Measurements from ENCODE around the gene SV2C. TPM values are rescaled to one million over a fixed set of nuclear protein-coding genes. Genes with fewer than 3 reads are reported as not detected.

SV2C gene
- total RNA-seq, 5 donors from 2014 or later (not counting 1 experiment from before 2014, with no cell fraction given): 0.03 to 0.07 (median 0.03) TPM; not detected in 2

GRCh38 chr5:76114179-76114851 lies 31.1 kb downstream of the SV2C start:
- Histone ChIP-seq H3K4me3 (ENCODE audit: control insufficient read depth in 1 of 2, extremely low read depth in 1 of 2, low read length in 1 of 2) (no peak overlapping the region), H3K4me1 (ENCODE audit: control insufficient read depth in 1 of 2, extremely low read depth in 1 of 2, insufficient read depth in 2 of 2, low read length in 2 of 2) (no peaks in the 10 kb centered on the region), H3K27me3 (replicated peaks in 1 of 2; ENCODE audit: control insufficient read depth in 2 of 2, extremely low read depth in 1 of 2, insufficient read depth in 2 of 2, low read length in 1 of 2) (no peaks in the 10 kb centered on the region), H3K27ac (ENCODE audit: low read length) (no peak overlapping the region), H3K36me3 (ENCODE audit: control insufficient read depth in 2 of 2, extremely low read depth in 1 of 2, insufficient read depth in 1 of 2, low read length in 1 of 2) (no peaks in the 10 kb centered on the region), H3K9me3 (no peaks in the 10 kb centered on the region)
- Mint-ChIP-seq H3K36me3 (no peaks in the 10 kb centered on the region), H3K27ac (no peak overlapping the region), H3K9me3 (no peaks in the 10 kb centered on the region), H3K4me3 (no peak overlapping the region), H3K27me3 (peaks cover 13 to 46% of the 10 kb centered on the region in 2 donors), H3K4me1 (peaks cover 2 to 10% (median 2%) of the 10 kb centered on the region in 3 donors)
- ChIA-PET CTCF (interaction anchor here in 1 of 2 donors (0.6 kb wide), 1 partner anchor 468 kb away, joined by 3 read pairs; no protein-coding TSS in a partner anchor), POLR2A (no interaction called here)
- WGBS (ENCODE audit: insufficient coverage): no CpG with 5 or more reads among the region's 5 CpGs
- ATAC-seq (replicated peaks in 1 of 4): no peak
- no peak for DNase-seq

- ATAC-seq (replicated peaks in 1 of 4): no peak
- Histone ChIP-seq H3K4me3 (ENCODE audit: control insufficient read depth in 1 of 2, extremely low read depth in 1 of 2, low read length in 1 of 2) (no peak overlapping the region), H3K27me3 (replicated peaks in 1 of 2; ENCODE audit: control insufficient read depth in 2 of 2, extremely low read depth in 1 of 2, insufficient read depth in 2 of 2, low read length in 1 of 2) (peaks cover 0 to 9% of the 10 kb centered on the region in 2 experiments), H3K36me3 (ENCODE audit: control insufficient read depth in 2 of 2, extremely low read depth in 1 of 2, insufficient read depth in 1 of 2, low read length in 1 of 2) (no peaks in the 10 kb centered on the region), H3K27ac (ENCODE audit: low read length) (no peak overlapping the region), H3K4me1 (ENCODE audit: control insufficient read depth in 1 of 2, extremely low read depth in 1 of 2, insufficient read depth in 2 of 2, low read length in 2 of 2) (no peaks in the 10 kb centered on the region), H3K9me3 (no peaks in the 10 kb centered on the region)
- DNase-seq: no peak
- CTCF ChIA-PET: no interaction called here
- Mint-ChIP-seq H3K4me3 (no peak overlapping the region), H3K4me1 (no peaks in the 10 kb centered on the region), H3K27me3 (peaks cover 13 to 23% of the 10 kb centered on the region in 2 donors), H3K36me3 (no peaks in the 10 kb centered on the region), H3K27ac (no peak overlapping the region), H3K9me3 (no peaks in the 10 kb centered on the region)
- POLR2A ChIA-PET: no interaction called here
These were observed 42.2 kb downstream of the SV2C start for GRCh38 chr5:76125346-76125745.

GRCh38 chr5:76125888-76126287 lies 42.7 kb downstream of the SV2C start:
- CTCF ChIA-PET: no interaction called here
- Mint-ChIP-seq H3K4me3 (no peak overlapping the region), H3K4me1 (no peaks in the 10 kb centered on the region), H3K27me3 (peaks cover 16 to 29% of the 10 kb centered on the region in 2 donors), H3K27ac (no peak overlapping the region), H3K9me3 (no peaks in the 10 kb centered on the region), H3K36me3 (no peaks in the 10 kb centered on the region)
- H3K4me1 ChIP-seq (ENCODE audit: control insufficient read depth in 1 of 2, extremely low read depth in 1 of 2, insufficient read depth in 2 of 2, low read length in 2 of 2): no peaks in the 10 kb centered on the region
- DNase-seq (no peak), ATAC-seq (replicated peaks in 1 of 4) (no peak)
- no peak overlapping the region for H3K4me3 ChIP-seq (ENCODE audit: control insufficient read depth in 1 of 2, extremely low read depth in 1 of 2, low read length in 1 of 2)
- H3K36me3 ChIP-seq (ENCODE audit: control insufficient read depth in 2 of 2, extremely low read depth in 1 of 2, insufficient read depth in 1 of 2, low read length in 1 of 2): no peaks in the 10 kb centered on the region
- POLR2A ChIA-PET: no interaction called here
- H3K27ac ChIP-seq (ENCODE audit: low read length): no peak overlapping the region
- H3K27me3 ChIP-seq (replicated peaks in 1 of 2; ENCODE audit: control insufficient read depth in 2 of 2, extremely low read depth in 1 of 2, insufficient read depth in 2 of 2, low read length in 1 of 2): peaks cover 0 to 9% of the 10 kb centered on the region in 2 experiments
- no peaks in the 10 kb centered on the region for H3K9me3 ChIP-seq
- WGBS (ENCODE audit: insufficient coverage): 66% methylated on average over 2 of the region's 3 CpGs

- Histone ChIP-seq H3K9me3 (no peaks in the 10 kb centered on the region), H3K27me3 (replicated peaks in 1 of 2; ENCODE audit: control insufficient read depth in 2 of 2, extremely low read depth in 1 of 2, insufficient read depth in 2 of 2, low read length in 1 of 2) (no peaks in the 10 kb centered on the region), H3K4me3 (ENCODE audit: control insufficient read depth in 1 of 2, extremely low read depth in 1 of 2, low read length in 1 of 2) (no peak overlapping the region), H3K27ac (ENCODE audit: low read length) (no peak overlapping the region), H3K36me3 (ENCODE audit: control insufficient read depth in 2 of 2, extremely low read depth in 1 of 2, insufficient read depth in 1 of 2, low read length in 1 of 2) (no peaks in the 10 kb centered on the region), H3K4me1 (ENCODE audit: control insufficient read depth in 1 of 2, extremely low read depth in 1 of 2, insufficient read depth in 2 of 2, low read length in 2 of 2) (no peaks in the 10 kb centered on the region)
- ChIA-PET POLR2A (interaction anchor here in 1 of 2 donors (0.6 kb wide), 1 partner anchor 1149 kb away, joined by 3 read pairs; no protein-coding TSS in a partner anchor), CTCF (interaction anchor here in 1 of 2 donors (0.6 kb wide), 1 partner anchor 693 kb away, joined by 3 read pairs; no protein-coding TSS in a partner anchor)
- DNase-seq (no peak), ATAC-seq (replicated peaks in 1 of 4) (no peak)
- H3K9me3 Mint-ChIP-seq: no peaks in the 10 kb centered on the region
- WGBS (ENCODE audit: insufficient coverage): no CpG with 5 or more reads among the region's 1 CpG
- H3K27ac Mint-ChIP-seq: no peak overlapping the region
- H3K36me3 Mint-ChIP-seq: no peaks in the 10 kb centered on the region
- no peaks in the 10 kb centered on the region for H3K4me1 Mint-ChIP-seq
- no peak overlapping the region for H3K4me3 Mint-ChIP-seq
- peaks cover 12 to 38% of the 10 kb centered on the region in 2 donors for H3K27me3 Mint-ChIP-seq
These were observed 50.8 kb downstream of the SV2C start for GRCh38 chr5:76134003-76134402.

- H3K9me3 ChIP-seq: no peaks in the 10 kb centered on the region
- no peak overlapping the region for H3K27ac ChIP-seq (ENCODE audit: low read length)
- DNase-seq: no peak
- H3K4me3 ChIP-seq (ENCODE audit: control insufficient read depth in 1 of 2, extremely low read depth in 1 of 2, low read length in 1 of 2): no peak overlapping the region
- Mint-ChIP-seq H3K9me3 (no peaks in the 10 kb centered on the region), H3K36me3 (no peaks in the 10 kb centered on the region), H3K27ac (no peak overlapping the region), H3K27me3 (peaks cover 15 to 42% of the 10 kb centered on the region in 2 donors), H3K4me1 (no peaks in the 10 kb centered on the region), H3K4me3 (no peak overlapping the region)
- no peaks in the 10 kb centered on the region for H3K4me1 ChIP-seq (ENCODE audit: control insufficient read depth in 1 of 2, extremely low read depth in 1 of 2, insufficient read depth in 2 of 2, low read length in 2 of 2)
- no peak for ATAC-seq (replicated peaks in 1 of 4)
- POLR2A ChIA-PET: no interaction called here
- WGBS (ENCODE audit: insufficient coverage): 55% methylated on average over 1 of the region's 1 CpG
- H3K27me3 ChIP-seq (replicated peaks in 1 of 2; ENCODE audit: control insufficient read depth in 2 of 2, extremely low read depth in 1 of 2, insufficient read depth in 2 of 2, low read length in 1 of 2): no peaks in the 10 kb centered on the region
- CTCF ChIA-PET: no interaction called here
- H3K36me3 ChIP-seq (ENCODE audit: control insufficient read depth in 2 of 2, extremely low read depth in 1 of 2, insufficient read depth in 1 of 2, low read length in 1 of 2): no peaks in the 10 kb centered on the region
These were observed 51.5 kb downstream of the SV2C start for GRCh38 chr5:76134646-76135045.

GRCh38 chr5:76137887-76138542 lies 54.8 kb downstream of the SV2C start:
- Mint-ChIP-seq H3K4me3 (no peak overlapping the region), H3K27me3 (peaks cover 12 to 34% of the 10 kb centered on the region in 2 donors), H3K36me3 (no peaks in the 10 kb centered on the region), H3K4me1 (no peaks in the 10 kb centered on the region), H3K27ac (no peak overlapping the region), H3K9me3 (no peaks in the 10 kb centered on the region)
- POLR2A ChIA-PET: no interaction called here
- ATAC-seq (replicated peaks in 1 of 4): no peak
- no peaks in the 10 kb centered on the region for H3K4me1 ChIP-seq (ENCODE audit: control insufficient read depth in 1 of 2, extremely low read depth in 1 of 2, insufficient read depth in 2 of 2, low read length in 2 of 2)
- no peaks in the 10 kb centered on the region for H3K36me3 ChIP-seq (ENCODE audit: control insufficient read depth in 2 of 2, extremely low read depth in 1 of 2, insufficient read depth in 1 of 2, low read length in 1 of 2)
- no peak for DNase-seq
- no peaks in the 10 kb centered on the region for H3K9me3 ChIP-seq
- WGBS (ENCODE audit: insufficient coverage): no CpG with 5 or more reads among the region's 3 CpGs
- H3K27ac ChIP-seq (ENCODE audit: low read length): no peak overlapping the region
- no peak overlapping the region for H3K4me3 ChIP-seq (ENCODE audit: control insufficient read depth in 1 of 2, extremely low read depth in 1 of 2, low read length in 1 of 2)
- no peaks in the 10 kb centered on the region for H3K27me3 ChIP-seq (replicated peaks in 1 of 2; ENCODE audit: control insufficient read depth in 2 of 2, extremely low read depth in 1 of 2, insufficient read depth in 2 of 2, low read length in 1 of 2)
- CTCF ChIA-PET: no interaction called here

All from T-cell (primary cell).